Inflammatory macrophage treated with lipopolysaccharide for 4 hours (primary cell): ENCODE results near the gene MYD88.
"Not testable (repeated sequence)": the region's sequence is repeated elsewhere in the genome, so short reads cannot be mapped to it uniquely, and the experiment has no call there.

ENCODE experiments used
- DNase-seq: peaks from one replicate; pipeline ENCODE4 v3.0.0-alpha.2; 2020

MYD88 gene

GRCh38 chr3:38127611-38128302 is 10.7 kb upstream of the MYD88 start:
- DNase-seq, result no peak

DNA sequence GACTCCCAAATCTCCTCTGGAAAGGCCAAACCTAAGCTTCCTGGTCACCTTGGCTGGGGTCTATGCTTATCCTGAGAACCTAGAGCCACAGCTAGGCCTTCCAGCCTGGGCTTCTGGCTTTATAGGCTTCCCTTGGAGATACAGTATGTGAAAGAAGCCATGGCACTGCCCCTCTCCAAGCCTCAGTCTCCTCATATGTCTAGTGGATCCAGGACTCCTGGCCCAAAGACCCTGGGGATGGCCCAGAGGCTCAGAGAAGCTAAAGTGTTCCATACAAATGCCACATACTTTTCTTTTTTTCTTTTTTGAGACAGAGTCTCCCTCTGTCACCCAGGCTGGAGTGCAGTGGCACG is 10.2 kb upstream of the MYD88 start:
- no peak for DNase-seq

DNA sequence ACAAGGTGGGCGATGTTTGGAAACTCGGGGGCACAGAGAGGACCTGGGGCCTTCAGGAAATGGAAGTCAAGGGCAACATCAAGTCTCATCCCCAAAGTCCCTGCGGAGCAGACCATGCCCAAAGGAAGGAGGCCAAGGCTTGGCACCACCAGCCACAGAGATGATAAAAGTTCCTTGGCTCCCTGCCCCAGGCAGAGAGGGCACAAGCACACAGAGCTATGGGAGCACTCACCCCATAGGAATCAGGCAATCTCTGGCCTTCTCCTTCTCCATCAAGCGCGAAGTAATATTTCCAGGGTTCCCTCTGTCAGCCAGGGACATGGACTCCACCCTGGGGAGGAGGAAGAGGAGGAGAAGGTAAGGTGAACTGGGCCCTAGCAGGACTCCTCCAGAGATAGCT is 9.4 kb upstream of the MYD88 start:
- no peak for DNase-seq

DNA sequence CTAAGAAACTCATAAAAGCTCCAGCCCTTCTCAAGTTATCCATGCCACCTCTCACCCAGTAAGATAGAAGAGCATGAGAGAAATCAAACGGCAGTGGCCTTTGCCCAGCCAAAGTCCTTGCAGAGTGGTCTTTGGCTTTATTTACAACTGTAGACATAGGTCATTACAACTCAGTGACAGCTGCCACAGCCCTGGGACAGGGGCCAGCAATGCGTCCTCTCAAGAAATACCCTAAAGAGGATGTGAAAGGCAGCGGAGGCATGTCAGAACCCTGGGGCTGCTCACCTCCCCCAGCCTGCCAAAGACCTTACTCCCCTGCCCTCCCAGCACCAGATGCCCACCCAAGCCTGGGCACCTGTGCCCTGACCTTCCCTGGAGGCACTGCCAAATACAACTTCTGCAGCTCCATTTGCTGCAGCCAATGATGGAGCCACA is 7.8 kb upstream of the MYD88 start:
- no peak for DNase-seq

GRCh38 chr3:38131621-38132369 is 6.7 kb upstream of the MYD88 start:
- DNase-seq, result peak; percentile 47

DNA sequence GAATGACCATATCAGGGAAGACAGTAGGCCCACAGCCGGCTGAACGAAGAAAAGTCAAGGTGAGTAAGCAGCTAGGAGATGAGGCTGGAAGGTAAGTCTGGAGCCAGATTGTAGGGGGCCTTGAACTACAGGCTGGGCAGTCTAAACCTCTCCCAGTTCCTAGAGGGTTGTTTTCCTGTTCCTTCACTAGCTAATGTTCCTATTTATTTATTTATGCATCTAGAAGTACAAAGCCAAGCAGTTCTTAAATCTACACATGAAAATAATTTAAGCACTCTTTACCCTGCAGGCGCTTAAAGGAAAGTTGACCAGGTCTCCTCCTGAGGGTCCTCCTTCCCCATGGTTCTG is 5.3 kb upstream of the MYD88 start:
- DNase-seq, result no peak

DNA sequence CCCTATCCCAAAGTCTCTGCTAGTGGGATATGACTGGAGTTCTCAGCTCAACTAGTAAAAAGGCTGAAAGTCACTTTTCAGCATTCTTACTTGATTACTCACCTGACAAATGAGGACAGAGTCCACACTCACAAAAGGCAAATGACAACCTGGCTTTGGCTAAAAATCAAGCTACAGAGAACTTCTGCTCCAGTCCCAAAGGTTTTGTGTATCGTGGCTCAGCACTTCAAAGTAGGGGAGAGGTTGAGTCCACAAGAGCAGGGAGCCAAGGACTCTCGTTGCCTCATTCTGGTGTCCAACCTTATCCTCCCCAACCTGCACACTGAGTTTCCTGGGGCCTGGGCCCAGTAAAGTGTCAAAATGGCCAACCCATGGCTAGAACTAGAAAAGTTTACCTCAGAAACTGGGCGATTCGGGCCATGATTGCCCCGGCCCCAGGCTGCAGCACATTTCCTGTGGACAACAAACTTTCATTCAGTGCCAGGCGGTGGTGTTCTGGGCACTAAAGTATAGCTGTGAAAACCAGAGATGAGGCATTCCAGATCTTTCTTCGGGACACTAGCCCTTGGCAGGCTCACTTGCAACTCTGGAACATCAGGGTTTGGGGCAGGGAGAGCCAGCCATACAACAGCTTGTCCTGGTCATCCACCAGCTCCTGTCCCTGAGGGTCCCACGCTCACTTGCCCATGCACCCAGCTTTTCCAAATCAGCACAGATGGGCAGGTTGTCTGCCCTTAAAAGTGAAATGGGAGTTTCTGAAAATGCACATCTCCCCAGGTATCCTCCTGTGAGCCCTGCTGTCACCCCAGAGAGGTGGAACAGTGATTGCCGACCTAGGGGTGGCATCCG is 4.7 kb upstream of the MYD88 start:
- DNase-seq, result no peak

DNA sequence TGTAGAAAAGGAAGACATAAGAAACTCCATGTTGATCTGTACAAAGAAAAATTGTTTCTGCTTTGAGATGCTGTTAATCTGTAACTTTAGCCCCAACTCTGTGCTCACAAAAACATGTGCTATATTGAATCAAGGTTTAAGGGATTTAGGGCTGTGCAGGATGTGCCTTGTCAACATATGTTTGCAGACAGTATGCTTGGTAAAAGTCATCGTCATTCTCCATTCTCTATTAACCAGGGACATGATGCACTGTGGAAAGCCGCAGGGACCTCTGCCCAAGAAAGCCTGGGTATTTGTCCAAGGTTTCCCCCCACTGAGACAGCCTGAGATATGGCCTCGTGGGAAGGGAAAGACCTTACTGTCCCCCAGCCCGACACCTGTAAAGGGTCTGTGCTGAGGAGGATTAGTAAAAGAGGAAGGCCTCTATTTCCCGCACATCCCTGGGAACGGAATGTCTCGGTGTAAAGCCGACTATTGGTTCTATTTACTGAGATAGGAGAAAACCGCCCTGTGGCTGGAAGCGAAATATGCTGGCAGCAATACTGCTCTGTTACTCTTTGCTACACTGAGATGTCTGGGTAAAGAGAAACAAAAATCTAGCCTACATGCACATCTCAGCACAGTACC is 3.8 kb upstream of the MYD88 start:
- DNase-seq, result not testable (repeated sequence)

- peak; percentile 23 for DNase-seq
These were observed 2.7 kb upstream of the MYD88 start for GRCh38 chr3:38135621-38136277.

DNA sequence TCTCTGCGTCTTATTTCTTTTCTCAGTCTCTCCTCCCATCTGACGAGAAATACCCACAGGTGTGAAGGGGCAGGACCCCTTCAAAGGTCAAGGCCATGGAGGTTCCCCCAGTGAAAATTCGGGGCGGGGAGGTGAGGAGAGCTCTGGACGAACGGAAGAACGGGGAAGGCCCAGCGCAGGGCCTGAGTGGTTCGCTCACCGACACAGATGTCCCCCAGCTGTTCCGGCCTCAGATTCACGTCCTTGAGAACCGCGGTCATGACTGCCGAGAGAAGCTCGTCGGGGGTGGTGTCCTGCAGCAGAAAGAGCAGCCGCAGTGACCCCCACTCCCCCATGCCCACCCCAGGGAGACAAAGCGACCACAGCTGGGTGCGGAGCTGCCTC is 2.1 kb upstream of the MYD88 start:
- DNase-seq, result peak; percentile 12

DNA sequence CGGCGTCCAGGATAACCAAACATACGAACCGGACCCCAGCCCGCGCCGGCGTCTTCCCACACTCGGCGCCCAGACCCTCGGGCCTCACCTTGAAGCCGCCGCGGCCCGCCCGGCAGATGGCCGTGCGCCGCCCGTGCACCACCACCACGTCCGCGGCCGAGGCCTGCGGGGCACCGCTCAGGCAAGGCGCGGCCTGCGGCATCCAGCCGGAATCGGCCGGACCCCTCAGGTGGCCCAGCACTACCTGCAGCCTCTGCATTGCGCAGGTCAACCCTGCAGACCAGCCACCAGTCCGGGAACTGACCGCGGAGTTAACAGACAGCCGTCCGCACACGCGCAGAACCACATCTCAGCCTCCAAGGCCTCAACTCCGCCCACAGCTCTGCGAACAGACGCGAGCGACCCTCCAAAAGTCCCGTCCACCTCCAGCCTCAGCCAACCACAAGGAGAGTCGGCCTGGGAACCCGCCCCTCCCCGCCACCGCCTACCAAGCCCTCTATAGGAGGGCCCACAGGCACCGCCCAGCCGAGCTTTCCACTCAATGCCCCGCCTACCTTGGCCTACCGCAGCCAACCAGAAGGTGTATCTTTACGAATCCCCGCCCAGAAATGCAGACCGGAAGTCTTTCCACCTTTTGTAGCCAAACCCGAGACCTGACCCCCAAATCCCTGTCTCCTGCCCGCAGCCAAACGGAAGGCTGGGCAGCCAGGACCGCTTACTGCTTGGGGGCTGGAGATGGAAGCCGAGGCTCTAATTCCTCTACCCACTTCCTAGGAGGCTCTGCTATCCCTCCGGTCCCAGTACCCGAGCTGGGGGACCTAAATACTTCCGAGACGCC is 1.5 kb upstream of the MYD88 start, which contains the start of gene ACAA1:
ACAA1 (minus strand) TSS at position 351 of the 838 bp plus-strand sequence; CDS start at position 259, 92 bp downstream.
- peak; percentile 100 for DNase-seq

- DNase-seq, result peak; percentile 34
These were observed 679 bp upstream of the MYD88 start for GRCh38 chr3:38137615-38138348.

GRCh38 chr3:38139191-38139590 is 730 bp downstream of the MYD88 start:
- no peak for DNase-seq

DNA sequence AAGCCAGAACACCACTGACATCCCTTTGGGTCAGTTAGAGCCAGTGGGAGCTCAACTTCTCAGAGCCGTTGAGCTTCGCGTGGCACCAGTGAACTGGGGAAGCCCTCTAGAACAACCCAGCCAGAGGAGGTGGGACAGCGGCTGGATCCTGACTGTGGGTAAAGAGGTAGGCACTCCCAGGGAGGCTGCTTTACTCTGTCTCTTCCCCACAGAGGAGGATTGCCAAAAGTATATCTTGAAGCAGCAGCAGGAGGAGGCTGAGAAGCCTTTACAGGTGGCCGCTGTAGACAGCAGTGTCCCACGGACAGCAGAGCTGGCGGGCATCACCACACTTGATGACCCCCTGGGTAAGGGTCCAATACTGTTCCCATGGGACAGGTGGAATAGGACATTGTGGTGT is 1.2 kb downstream of the MYD88 start:
- DNase-seq, result no peak

DNA sequence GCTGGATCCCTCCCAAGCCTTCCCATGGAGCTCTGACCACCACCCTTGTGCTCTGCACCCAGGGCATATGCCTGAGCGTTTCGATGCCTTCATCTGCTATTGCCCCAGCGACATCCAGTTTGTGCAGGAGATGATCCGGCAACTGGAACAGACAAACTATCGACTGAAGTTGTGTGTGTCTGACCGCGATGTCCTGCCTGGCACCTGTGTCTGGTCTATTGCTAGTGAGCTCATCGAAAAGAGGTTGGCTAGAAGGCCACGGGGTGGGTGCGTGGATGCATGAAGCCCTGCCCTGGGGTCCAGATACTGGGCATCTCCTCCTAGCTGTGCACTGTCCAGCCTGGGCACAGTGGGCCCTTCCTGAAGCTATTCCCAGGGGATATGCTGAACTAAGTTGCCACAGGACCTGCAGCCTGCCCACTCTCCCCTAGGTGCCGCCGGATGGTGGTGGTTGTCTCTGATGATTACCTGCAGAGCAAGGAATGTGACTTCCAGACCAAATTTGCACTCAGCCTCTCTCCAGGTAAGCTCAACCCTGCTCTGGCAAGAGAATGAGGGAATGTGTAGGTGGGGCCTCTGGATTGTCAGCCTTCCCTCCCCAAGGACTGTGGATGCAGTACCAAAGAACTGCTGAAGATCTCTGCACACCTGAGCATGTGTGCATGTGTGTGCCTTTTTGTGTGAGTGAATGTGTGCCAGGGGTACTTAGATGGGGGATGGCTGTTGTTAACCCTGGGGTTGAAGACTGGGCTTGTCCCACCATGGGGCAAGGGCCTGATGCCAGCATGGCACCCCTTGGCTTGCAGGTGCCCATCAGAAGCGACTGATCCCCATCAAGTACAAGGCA is 2.1 kb downstream of the MYD88 start:
- DNase-seq, result no peak

DNA sequence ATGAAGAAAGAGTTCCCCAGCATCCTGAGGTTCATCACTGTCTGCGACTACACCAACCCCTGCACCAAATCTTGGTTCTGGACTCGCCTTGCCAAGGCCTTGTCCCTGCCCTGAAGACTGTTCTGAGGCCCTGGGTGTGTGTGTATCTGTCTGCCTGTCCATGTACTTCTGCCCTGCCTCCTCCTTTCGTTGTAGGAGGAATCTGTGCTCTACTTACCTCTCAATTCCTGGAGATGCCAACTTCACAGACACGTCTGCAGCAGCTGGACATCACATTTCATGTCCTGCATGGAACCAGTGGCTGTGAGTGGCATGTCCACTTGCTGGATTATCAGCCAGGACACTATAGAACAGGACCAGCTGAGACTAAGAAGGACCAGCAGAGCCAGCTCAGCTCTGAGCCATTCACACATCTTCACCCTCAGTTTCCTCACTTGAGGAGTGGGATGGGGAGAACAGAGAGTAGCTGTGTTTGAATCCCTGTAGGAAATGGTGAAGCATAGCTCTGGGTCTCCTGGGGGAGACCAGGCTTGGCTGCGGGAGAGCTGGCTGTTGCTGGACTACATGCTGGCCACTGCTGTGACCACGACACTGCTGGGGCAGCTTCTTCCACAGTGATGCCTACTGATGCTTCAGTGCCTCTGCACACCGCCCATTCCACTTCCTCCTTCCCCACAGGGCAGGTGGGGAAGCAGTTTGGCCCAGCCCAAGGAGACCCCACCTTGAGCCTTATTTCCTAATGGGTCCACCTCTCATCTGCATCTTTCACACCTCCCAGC is 2.9 kb downstream of the MYD88 start:
- DNase-seq, result no peak

GRCh38 chr3:38141952-38142273 is 3.5 kb downstream of the MYD88 start:
- no peak for DNase-seq

- no peak for DNase-seq
These were observed 4.5 kb downstream of the MYD88 start for GRCh38 chr3:38142959-38143358.

GRCh38 chr3:38143511-38143910 is 5.0 kb downstream of the MYD88 start:
- no peak for DNase-seq
